Middle frontal gyrus (tissue), 1 donor: ENCODE measurements around the gene GTF3C6.
"Not testable (repeated sequence)": the region's sequence is repeated elsewhere in the genome, so short reads cannot be mapped to it uniquely, and the experiment has no call there.

Experiments
- DNase-seq: peaks from one replicate; pipeline ENCODE4 v3.0.0-alpha.2; 2015; ENCODE audit warnings: low spot score; ENCODE audit errors: extremely low spot score

The GTF3C6 gene, protein sequence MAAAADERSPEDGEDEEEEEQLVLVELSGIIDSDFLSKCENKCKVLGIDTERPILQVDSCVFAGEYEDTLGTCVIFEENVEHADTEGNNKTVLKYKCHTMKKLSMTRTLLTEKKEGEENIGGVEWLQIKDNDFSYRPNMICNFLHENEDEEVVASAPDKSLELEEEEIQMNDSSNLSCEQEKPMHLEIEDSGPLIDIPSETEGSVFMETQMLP

GRCh38 chr6:110958329-110959192 is at the start of gene GTF3C6:
GTF3C6 (plus strand) TSS chr6:110958706; CDS start chr6:110958770, 64 bp downstream.
- peak; percentile 91 for DNase-seq

DNA sequence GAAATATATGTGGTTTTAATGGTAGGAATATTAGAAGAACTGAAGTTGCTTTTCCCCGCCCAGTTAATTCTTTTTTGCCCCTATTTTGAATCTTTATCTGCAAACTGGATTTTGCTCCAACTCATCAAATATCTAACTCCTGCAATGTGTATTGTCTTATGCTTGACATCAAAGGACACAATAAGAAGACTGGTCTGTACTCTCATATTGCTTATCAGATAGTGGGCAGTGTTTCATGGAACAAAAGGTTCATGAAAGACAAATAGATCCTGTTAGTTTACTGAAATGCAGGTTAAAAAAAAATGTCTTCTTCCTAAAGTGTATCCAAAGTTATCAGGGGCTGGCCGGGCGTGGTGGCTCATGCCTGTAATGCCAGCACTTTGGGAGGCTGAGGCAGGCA is 27.7 kb upstream of the GTF3C6 start:
- no peak for DNase-seq

DNA sequence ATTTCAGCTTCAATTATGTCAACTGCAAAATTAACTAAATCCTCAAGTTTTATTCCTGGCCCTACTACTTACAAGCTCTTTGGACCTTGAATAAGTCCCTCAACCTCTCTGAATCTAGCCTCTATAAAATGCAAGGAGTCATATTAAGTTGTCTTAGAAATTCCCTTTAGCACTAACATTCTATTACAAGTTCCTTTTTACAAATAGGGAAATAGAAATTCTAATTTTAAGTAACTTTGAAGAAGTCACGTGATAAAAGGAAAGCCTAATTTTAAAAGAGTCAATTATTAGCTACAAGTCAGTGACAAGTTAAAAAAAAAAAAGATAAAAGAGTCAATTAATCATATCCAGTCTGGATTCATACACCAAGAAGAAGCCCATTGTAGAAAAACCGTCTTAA is 24.6 kb upstream of the GTF3C6 start:
- DNase-seq: no peak

DNA sequence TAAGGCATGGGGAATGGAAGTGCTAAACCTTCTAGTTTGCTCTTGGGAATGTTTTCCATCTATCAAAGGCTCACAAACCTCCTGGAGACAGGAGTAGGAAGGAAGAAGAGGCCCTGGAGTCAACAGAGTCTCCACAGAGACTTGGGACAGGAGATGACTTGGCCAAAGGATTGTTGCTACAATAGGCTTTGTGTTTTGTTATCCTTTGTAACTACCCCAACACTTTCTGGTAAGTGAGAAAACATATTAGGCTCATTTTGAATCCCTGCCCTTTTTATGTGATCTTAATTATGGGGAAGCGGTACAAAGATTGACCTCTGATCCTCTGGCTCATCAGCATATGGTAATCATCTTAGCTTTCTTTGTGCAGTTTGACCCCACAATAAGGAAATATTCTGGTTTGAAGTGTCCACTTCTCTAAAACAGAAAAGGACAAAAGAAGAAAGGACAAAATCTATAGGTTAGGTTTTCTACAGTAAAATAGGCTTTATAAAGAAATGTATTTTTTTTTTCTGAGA is 24.1 kb upstream of the GTF3C6 start:
- no peak for DNase-seq

- DNase-seq: no peak
These were observed 23.3 kb upstream of the GTF3C6 start for GRCh38 chr6:110935171-110935570.

DNA sequence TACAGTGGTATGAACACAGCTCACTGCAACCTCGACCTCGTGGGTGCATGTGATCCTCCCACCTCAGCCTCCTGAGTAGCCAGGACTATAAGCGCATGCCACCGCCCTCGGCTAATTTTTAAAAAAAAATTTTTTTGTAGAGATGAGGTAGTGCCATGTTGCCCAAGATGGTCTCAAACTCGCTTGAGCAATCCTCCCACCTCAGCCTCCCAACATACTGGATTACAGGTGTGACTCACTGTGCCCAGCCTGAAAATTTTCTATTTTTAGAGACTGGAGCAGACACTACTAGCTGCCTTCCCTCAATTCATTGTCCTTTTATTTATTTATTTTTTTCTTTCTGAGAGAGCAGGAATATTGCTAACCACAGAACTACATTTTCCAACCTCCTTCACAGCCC is 20.3 kb upstream of the GTF3C6 start:
- DNase-seq: no peak

- no peak for DNase-seq
These were observed 18.9 kb upstream of the GTF3C6 start for GRCh38 chr6:110939429-110940200.

- no peak for DNase-seq
These were observed 13.8 kb upstream of the GTF3C6 start for GRCh38 chr6:110944681-110945151.

- DNase-seq: no peak
These were observed 12.0 kb upstream of the GTF3C6 start for GRCh38 chr6:110946498-110946897.

- DNase-seq: no peak
These were observed 8.7 kb upstream of the GTF3C6 start for GRCh38 chr6:110949679-110950285.

DNA sequence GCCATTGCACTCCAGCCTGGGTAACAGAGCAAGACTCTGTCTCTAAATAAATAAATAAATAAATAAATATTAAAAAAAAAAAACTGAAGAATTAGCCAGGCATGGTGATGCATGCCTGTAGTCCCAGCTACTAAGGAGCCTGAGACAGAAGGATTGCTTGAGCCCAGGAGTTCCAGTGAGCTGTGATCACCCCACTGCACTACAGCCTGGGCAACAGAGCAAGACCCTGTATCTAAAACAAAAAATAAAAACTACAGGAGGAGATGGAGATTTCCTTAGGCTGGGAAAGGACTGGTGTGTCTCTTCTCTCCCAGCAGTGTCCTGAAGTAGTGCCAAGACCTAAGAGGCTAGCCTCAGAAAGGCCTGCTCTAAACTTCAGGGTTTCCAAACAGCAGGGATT is 8.1 kb upstream of the GTF3C6 start:
- no peak for DNase-seq

GRCh38 chr6:110951008-110951407 is 7.5 kb upstream of the GTF3C6 start:
- no peak for DNase-seq

DNA sequence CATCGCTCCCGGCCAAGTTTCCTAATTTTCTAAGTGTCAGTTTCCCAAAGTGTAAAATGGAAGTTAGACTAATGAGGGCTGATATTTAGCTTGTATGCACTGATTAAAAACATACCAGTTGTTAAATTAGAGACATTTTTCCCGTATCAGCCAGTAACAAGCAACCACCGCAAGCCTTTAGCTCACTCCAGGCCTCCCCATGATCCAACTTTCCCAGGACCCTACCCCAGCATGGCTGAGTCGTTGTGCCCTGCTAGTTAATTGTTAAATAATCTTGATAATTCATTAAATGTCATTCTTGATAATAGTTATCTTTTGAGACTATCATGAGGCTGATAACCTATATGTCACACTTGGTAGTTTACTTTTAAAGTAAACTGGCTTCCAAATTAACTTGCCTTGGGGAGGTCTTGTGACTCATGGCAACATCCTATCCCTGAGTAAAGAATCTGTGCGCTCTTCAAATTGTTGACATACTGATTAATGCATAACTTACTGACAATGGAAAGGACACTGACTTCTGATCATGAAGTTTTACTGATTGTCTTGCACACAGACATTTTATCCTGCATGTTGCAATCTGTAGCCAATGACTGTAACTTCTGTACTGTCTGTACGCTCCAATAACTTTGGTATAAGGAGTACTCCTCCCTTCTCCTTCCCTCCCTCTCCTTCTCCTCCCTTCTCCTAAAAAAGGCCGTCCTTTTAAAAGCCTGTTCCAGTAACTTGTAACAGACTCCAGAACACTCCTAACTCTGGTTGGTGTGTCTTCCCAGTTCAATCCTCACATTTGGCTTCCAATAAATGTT is 6.3 kb upstream of the GTF3C6 start:
- DNase-seq: no peak

DNA sequence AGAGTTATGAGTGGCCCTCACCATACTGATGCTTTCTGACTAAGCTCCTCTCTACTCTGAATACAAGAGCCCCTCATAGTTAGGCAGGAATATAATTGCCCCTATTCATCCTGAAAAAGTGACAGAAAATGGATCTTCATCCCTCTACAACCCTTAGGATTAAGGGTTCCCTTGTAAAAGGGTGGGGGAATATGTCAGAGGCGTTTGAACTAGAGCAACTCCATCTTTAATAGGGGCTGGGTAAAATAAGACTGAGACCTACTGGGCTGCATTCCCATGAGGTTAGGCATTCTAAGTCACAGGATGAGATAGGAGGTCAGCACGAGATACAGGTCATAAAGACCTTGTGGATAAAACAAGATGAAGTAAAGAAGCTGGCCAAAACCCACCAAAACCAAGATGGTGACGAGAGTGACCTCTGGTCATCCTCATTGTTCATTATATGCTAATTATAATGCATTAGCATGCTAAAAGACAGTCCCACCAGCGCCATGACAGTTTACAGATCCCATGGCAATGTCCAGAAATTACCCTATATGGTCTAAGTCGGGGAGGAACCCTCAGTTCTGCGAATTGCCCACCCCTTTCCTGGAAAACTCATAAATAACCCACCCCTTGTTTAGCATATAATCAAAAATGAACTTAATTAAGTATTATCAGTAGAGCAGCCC is 4.7 kb upstream of the GTF3C6 start:
- DNase-seq: no peak

DNA sequence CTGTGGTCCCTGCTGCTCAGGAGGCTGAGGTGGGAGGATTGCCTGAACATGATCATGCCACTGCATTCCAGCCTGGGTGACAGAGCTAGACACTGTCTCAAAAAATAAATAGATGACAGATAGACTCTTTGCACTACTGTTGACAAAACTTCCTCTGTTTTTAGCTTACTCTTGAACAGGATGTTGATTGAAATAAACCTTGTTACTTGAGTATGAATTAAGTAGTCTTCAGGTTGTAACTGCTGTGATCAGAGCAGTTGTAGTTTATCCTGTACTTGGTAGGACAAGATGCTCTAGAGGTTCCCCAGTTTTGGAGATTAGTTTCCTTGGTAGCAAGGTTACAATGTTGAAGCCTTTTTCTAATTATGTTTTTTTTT is 1.5 kb downstream of the GTF3C6 start:
- DNase-seq: no peak

DNA sequence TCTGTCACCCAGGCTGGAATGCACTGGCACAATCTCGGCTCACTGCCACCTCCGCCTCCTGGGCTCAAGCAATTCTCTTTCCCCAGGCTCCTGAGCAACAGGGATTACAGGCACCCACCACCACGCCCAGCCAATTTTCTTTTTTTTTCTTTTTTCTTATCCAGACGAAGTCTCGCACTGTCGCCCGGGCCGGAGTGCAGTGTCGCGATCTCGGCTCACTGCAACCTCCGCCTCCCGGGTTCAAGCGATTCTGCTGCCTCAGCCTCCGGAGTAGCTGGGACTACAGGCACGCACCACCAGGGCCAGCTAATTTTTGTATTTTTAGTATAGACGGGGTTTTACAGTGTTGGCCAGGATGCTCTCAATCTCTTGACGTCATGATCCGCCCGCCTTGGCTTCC is 4.1 kb downstream of the GTF3C6 start:
- not testable (repeated sequence) for DNase-seq

DNA sequence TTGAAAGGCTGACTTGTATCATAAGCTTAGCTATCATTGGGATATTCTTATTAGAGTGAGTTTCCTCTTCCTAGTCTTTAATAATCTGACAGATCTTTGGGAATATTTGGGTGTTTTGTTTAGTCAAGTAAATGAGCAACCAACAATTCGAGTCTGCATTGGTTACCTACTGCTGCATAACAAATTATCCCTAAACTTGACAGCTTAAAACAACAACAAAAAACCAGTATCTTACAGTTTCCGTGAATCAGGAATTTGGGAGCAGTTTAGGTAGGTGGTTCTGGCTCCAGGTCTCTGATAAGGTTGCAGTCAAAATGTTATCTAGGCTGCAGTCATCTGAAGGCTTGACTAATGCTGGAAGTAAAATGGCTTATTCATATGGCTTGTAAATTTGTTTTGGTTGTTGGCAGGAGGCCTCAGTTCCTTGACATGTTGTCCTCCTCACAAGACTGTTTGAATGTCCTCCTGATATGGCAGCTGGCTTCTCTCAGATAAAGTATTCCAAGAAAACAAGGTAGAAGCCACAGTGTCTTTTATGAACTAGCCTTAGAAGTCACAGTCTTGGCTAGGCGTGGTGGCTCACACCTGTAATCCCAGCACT is 7.2 kb downstream of the GTF3C6 start:
- DNase-seq: no peak

DNA sequence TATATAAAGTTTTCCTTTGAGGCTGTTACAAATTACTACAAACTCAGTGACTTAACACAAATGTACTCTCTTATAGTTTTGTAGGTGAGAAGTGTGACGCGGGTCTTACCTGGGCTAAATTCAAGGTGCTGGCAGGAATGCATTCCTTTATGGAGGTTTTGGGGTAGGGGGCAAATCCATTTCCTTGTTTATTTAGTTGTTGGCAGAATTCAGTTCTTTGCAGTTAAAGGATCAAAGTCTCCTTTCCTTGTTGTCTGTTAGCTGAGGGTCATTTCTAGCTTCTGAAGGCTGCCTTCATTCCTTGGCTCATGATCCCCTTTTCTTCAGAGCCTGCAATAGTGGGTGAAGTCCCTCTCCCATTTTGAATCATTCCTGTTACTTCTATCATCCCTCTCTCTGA is 10.2 kb downstream of the GTF3C6 start:
- DNase-seq: not testable (repeated sequence)

- no peak for DNase-seq
These were observed 13.0 kb downstream of the GTF3C6 start for GRCh38 chr6:110971468-110971867.

DNA sequence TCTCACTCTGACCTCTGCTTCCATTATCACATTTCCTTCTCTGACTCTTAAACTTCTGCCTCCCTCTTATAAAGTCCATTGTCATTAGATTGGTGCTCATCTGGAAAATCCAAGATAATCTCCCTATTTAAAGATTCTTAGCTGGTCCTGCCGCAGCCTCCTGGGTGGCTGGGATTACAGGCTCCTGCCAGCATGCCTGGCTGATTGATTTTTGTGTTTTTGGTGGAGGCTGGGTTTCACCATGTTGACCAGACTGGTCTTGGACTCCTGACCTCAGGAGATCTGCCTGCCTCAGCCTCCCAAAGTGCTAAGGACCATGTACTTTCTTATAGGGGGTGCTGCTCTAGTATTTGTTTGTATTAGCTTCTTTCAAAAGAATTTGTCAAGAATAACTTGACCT is 18.1 kb downstream of the GTF3C6 start:
- DNase-seq: no peak
